ENCODE results near the gene LDLRAD3.

Gene LDLRAD3

GRCh38 chr11:36071917-36072500 is 128.1 kb downstream of the LDLRAD3 start:
- Histone ChIP-seq H3K9ac (ENCODE audit: low read depth, low read length, poor library complexity, severe bottlenecking) (no peak overlapping the region), H3K4me2 (ENCODE audit: low read depth, low read length, poor library complexity, severe bottlenecking) (no peak overlapping the region), H3K4me3 (ENCODE audit: low read length, poor library complexity, severe bottlenecking) (no peak overlapping the region), H2AFZ (ENCODE audit: low read length) (no peak overlapping the region), H3K27me3 (ENCODE audit: insufficient read depth, low read length, poor library complexity, severe bottlenecking) (no peaks in the 10 kb centered on the region), H3K9me2 (replicated peaks; ENCODE audit: low read depth, low read length) (no peaks in the 10 kb centered on the region), H3K9me3 (ENCODE audit: insufficient read depth, low read depth, low read length) (no peaks in the 10 kb centered on the region; the same call in 1 of the 2 replicates), H4K20me1 (ENCODE audit: insufficient read depth, low read length, poor library complexity, severe bottlenecking) (no peaks in the 10 kb centered on the region), H3K4me1 (ENCODE audit: insufficient read depth, low read length, poor library complexity, severe bottlenecking) (peaks cover 11% of the 10 kb centered on the region), H3K36me3 (ENCODE audit: insufficient read depth, low read length) (no peaks in the 10 kb centered on the region), H3F3A (ENCODE audit: low read depth) (no peaks in the 10 kb centered on the region), H3K79me2 (ENCODE audit: insufficient read depth, low read length) (no peaks in the 10 kb centered on the region)
- TF ChIP-seq EZH2phosphoT487 (IDR thresholded peaks at IDR 0.05; ENCODE audit: borderline replicate concordance): no peak

DNA sequence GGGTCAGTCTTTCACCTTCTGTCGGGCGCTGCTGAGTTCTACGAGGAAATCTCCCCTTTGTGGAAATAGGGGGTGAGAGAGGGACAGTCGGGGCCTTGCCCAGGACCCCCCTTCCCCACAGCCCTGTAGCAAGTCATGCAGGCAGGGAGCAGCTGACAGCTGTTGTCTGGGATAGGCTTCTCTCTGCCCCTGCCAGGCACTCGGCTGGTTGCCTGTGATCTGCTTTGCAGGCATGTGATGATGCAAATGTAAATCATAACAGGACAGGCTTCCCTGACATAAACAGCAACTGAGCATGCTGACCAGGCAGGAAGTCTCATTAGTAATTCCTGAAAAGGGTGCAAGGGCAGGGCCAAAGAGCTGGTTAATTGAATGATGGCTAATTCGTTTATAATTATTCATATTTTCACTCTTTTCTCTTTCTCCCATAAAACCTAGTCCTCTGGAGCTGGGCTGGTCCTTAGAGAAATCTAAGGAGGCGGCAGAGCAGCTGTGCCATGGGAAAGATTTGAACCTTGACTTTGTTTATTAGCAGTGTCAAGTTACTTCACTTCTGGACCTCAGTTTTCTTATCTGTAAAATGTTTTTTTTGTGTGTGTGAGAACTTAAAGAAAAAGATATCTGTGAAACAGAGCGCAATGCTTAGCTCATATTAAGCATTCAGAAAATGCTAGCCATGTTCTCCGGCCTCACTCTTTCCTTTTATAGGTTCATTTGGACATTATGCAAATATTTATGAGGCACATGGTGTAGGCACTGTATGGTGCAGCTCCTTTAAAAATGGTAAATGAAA is 129.7 kb downstream of the LDLRAD3 start:
- Histone ChIP-seq H3K9ac (ENCODE audit: low read depth, low read length, poor library complexity, severe bottlenecking) (no peak overlapping the region), H3K9me3 (ENCODE audit: insufficient read depth, low read depth, low read length) (no peaks in the 10 kb centered on the region), H3K9me2 (replicated peaks; ENCODE audit: low read depth, low read length) (no peaks in the 10 kb centered on the region), H2AFZ (ENCODE audit: low read length) (no peak overlapping the region), H3K36me3 (ENCODE audit: insufficient read depth, low read length) (no peaks in the 10 kb centered on the region), H3K27me3 (ENCODE audit: insufficient read depth, low read length, poor library complexity, severe bottlenecking) (no peaks in the 10 kb centered on the region), H4K20me1 (ENCODE audit: insufficient read depth, low read length, poor library complexity, severe bottlenecking) (no peaks in the 10 kb centered on the region), H3K79me2 (ENCODE audit: insufficient read depth, low read length) (no peaks in the 10 kb centered on the region), H3F3A (ENCODE audit: low read depth) (no peaks in the 10 kb centered on the region), H3K4me2 (ENCODE audit: low read depth, low read length, poor library complexity, severe bottlenecking) (no peak overlapping the region), H3K4me1 (ENCODE audit: insufficient read depth, low read length, poor library complexity, severe bottlenecking) (peaks cover 11% of the 10 kb centered on the region), H3K4me3 (ENCODE audit: low read length, poor library complexity, severe bottlenecking) (no peak overlapping the region)
- no peak for TF ChIP-seq EZH2phosphoT487 (IDR thresholded peaks at IDR 0.05; ENCODE audit: borderline replicate concordance)
- TF ChIP-seq, protein P1, sequence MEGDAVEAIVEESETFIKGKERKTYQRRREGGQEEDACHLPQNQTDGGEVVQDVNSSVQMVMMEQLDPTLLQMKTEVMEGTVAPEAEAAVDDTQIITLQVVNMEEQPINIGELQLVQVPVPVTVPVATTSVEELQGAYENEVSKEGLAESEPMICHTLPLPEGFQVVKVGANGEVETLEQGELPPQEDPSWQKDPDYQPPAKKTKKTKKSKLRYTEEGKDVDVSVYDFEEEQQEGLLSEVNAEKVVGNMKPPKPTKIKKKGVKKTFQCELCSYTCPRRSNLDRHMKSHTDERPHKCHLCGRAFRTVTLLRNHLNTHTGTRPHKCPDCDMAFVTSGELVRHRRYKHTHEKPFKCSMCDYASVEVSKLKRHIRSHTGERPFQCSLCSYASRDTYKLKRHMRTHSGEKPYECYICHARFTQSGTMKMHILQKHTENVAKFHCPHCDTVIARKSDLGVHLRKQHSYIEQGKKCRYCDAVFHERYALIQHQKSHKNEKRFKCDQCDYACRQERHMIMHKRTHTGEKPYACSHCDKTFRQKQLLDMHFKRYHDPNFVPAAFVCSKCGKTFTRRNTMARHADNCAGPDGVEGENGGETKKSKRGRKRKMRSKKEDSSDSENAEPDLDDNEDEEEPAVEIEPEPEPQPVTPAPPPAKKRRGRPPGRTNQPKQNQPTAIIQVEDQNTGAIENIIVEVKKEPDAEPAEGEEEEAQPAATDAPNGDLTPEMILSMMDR (conservative IDR thresholded peaks at IDR 0.05; ENCODE audit: low read length): no peak

DNA sequence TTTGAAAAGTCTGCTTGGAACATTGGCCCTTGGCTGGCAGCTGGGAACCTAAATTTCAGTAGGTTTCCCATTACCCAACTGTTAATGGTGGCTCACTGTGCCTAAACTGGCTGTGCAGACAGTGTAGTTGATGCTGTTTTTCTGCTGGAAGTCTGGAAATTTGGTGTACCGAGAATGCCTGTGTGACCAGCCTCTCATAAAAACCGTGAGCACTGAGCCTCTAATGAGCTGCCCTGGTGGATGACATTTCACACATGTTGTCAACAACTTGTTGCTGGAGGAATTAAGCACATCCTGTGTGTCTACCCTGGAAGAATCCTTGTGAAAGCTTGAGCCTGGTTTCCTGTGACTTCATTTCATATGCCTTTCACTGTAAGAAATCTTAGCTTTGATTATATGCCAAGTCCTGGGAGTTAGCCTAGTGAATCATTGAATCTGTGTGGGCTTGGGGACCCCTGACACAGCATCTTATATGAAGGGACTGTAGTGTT is 131.1 kb downstream of the LDLRAD3 start:
- Histone ChIP-seq H3K4me3 (ENCODE audit: low read length, poor library complexity, severe bottlenecking) (no peak overlapping the region), H3K36me3 (ENCODE audit: insufficient read depth, low read length) (no peaks in the 10 kb centered on the region), H4K20me1 (ENCODE audit: insufficient read depth, low read length, poor library complexity, severe bottlenecking) (no peaks in the 10 kb centered on the region), H3K4me2 (ENCODE audit: low read depth, low read length, poor library complexity, severe bottlenecking) (no peak overlapping the region), H2AFZ (ENCODE audit: low read length) (no peak overlapping the region), H3K27me3 (ENCODE audit: insufficient read depth, low read length, poor library complexity, severe bottlenecking) (no peaks in the 10 kb centered on the region), H3K9me3 (ENCODE audit: insufficient read depth, low read depth, low read length) (no peaks in the 10 kb centered on the region), H3K9ac (ENCODE audit: low read depth, low read length, poor library complexity, severe bottlenecking) (no peak overlapping the region), H3F3A (ENCODE audit: low read depth) (no peaks in the 10 kb centered on the region), H3K9me2 (replicated peaks; ENCODE audit: low read depth, low read length) (no peaks in the 10 kb centered on the region), H3K79me2 (ENCODE audit: insufficient read depth, low read length) (no peaks in the 10 kb centered on the region), H3K4me1 (ENCODE audit: insufficient read depth, low read length, poor library complexity, severe bottlenecking) (peaks cover 11% of the 10 kb centered on the region)
- TF ChIP-seq, protein P1 (conservative IDR thresholded peaks at IDR 0.05; ENCODE audit: low read length): no peak
- no peak for TF ChIP-seq EZH2phosphoT487 (IDR thresholded peaks at IDR 0.05; ENCODE audit: borderline replicate concordance)

Measured in Loucy (cell line).